ENCODE measurements around the gene BORCS5.

The BORCS5 gene

GRCh38 chr12:12513416-12514006 lies 156.6 kb downstream of the BORCS5 start:
- DNase-seq (ENCODE audit: low spot score): no peak

- DNase-seq (ENCODE audit: low spot score): no peak
Observed at GRCh38 chr12:12518464-12518845, 161.6 kb downstream of the BORCS5 start.

- DNase-seq (ENCODE audit: low spot score): no peak
Observed at GRCh38 chr12:12518919-12519318, 162.0 kb downstream of the BORCS5 start.
